CD4-positive, alpha-beta memory T cell (primary cell): ENCODE data around the gene RNF157. TPM values are rescaled to one million over a fixed set of nuclear protein-coding genes. Genes with fewer than 3 reads are reported as not detected.

Source experiments
- CTCF ChIA-PET: fragments of 350-600 bp; sonication (Branson Sonifier 250); formaldehyde crosslinking; loops from one replicate; lab custom pipeline; 2021; ENCODE audit warnings: inconsistent platforms; ENCODE audit not compliant: partially characterized antibody; lab: Charles Lee
- POLR2A ChIA-PET: fragments of 350-600 bp; sonication (Branson Sonifier 250); formaldehyde crosslinking; loops from one replicate; lab custom pipeline; 2021; ENCODE audit not compliant: partially characterized antibody; lab: Charles Lee
- DNase-seq, 5 donors: peaks; one replicate each; pipeline versions ENCODE4 v3.0.0 to v3.0.0-alpha.2; 2020 to 2022; ENCODE audit warnings: mixed read lengths in 1 of 5
- H3K27ac ChIP-seq: one replicate; pipeline ENCODE4 v1.7.0; 2013; ENCODE audit warnings: low read depth, low read length
- H3K27me3 ChIP-seq: 2 replicates; pipeline ENCODE4 v1.7.0; 2013; ENCODE audit warnings: mild to moderate bottlenecking, low read length, moderate library complexity; ENCODE audit not compliant: insufficient read depth
- H3K36me3 ChIP-seq: 2 replicates; pipeline ENCODE4 v1.7.0; 2013; ENCODE audit warnings: mild to moderate bottlenecking, low read length, moderate library complexity; ENCODE audit not compliant: insufficient read depth
- H3K4me1 ChIP-seq: 2 replicates; pipeline ENCODE4 v1.7.0; 2013; ENCODE audit warnings: mild to moderate bottlenecking, low read length, moderate library complexity; ENCODE audit not compliant: insufficient read depth
- H3K4me3 ChIP-seq, 2 donors: one replicate each; pipeline ENCODE4 v1.7.0; 2013; ENCODE audit warnings: low read length in 2 of 2, mild to moderate bottlenecking in 1 of 2
- H3K9me3 ChIP-seq, 2 donors: one replicate each; pipeline ENCODE4 v1.7.0; 2013; ENCODE audit warnings: low read length in 2 of 2, control low read depth in 1 of 2; ENCODE audit not compliant: control insufficient read depth in 1 of 2
- H3K27ac Mint-ChIP-seq, 7 donors: one replicate each; pipeline ENCODE4 v1.8.0; 2020 to 2021; ENCODE audit warnings: mixed read lengths in 7 of 7, mild to moderate bottlenecking in 6 of 7, inconsistent platforms in 3 of 7, moderate library complexity in 3 of 7
- H3K27me3 Mint-ChIP-seq, 2 donors: one replicate each; pipeline ENCODE4 v1.8.0; 2020 to 2021; ENCODE audit warnings: mixed read lengths in 2 of 2
- H3K36me3 Mint-ChIP-seq, 2 donors: one replicate each; pipeline ENCODE4 v1.8.0; 2020 to 2021; ENCODE audit warnings: mixed read lengths in 2 of 2, inconsistent platforms in 1 of 2, mild to moderate bottlenecking in 1 of 2
- H3K4me1 Mint-ChIP-seq, 4 donors: one replicate each; pipeline ENCODE4 v1.8.0; 2020 to 2021; ENCODE audit warnings: mixed read lengths in 4 of 4, mild to moderate bottlenecking in 1 of 4
- H3K4me3 Mint-ChIP-seq, 8 donors: one replicate each; pipeline ENCODE4 v1.8.0; 2020 to 2021; ENCODE audit warnings: mixed read lengths in 8 of 8, mild to moderate bottlenecking in 7 of 8, moderate library complexity in 6 of 8, inconsistent platforms in 3 of 8
- H3K9me3 Mint-ChIP-seq, 8 donors: one replicate each; pipeline ENCODE4 v1.8.0; 2020 to 2021; ENCODE audit warnings: mixed read lengths in 8 of 8, mild to moderate bottlenecking in 5 of 8, inconsistent platforms in 3 of 8, moderate library complexity in 1 of 8
- intact Hi-C: fragments of 100-400 bp; cut with micrococcal nuclease; formaldehyde crosslinking; loops from one replicate; pipeline ENCODE4 v1.15.1; 2023
- polyA plus RNA-seq, 2 donors: library from polyadenylated mRNA; unstranded; fragments of 300-500 nt; fragmentation: Illumina TruSeq; gene quantifications; one replicate each; pipeline ENCODE4 v1.2.3, GENCODE V29; 2021
- total RNA-seq, 2 experiments: library from RNA; stranded (reverse); gene quantifications; one replicate each; pipeline ENCODE4 v1.2.3, GENCODE V29; 2021

The RNF157 gene
- total and polyA plus RNA-seq, 4 experiments from 2014 or later, result 4.0 to 22.5 (median 20.0) TPM

DNA sequence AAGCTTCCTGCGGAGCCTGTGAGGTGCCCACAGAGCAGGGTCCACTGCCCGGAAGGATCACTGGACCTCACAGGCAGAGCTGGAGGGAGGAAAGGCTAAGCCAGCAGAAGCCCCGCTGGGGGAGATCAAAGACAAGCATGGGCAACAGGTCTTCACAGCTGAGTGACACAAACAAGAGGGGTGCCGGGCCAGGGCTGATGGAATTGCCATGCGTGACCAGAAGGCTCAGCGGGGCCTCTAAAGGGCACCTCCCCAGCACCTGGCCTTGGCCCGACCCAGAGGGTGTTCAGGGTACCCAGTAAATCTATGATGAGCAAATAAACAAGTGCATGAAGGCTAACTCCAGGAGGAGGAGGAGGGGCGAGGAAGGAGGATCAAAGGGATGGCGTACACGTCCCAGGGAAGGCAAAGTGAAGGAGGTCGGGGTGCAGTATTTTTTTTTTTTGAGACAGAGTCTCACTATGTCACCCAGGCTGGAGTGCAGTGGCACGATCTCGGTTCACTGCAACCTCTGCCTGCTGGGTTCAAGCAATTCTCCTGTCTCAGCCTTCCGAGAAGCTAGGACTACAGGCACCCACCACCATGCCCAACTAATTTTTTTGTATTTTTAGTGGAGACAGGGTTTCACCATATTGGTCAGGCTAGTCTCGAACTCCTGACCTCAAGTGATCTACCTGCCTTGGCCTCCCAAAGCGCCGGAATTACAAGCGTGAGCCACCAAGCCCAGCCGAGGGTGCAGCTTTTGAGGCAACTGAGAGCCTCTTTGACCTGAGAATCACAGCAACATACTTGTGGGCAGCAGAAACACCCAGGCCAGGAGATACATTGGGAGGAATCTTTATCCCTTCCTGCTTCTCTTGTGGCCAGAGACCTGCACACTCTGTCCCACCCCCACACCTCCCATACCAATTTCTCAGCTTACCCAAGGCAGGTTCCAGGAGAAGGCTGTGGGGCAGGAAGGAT is 120.6 kb downstream of the RNF157 start:
- H3K4me3 ChIP-seq, result no peak overlapping the region
- no peaks in the 10 kb centered on the region for H3K27me3 ChIP-seq
- intact Hi-C loops, result loop anchor here (5.0 kb wide), 1 partner anchor 107 kb away; no protein-coding TSS in a partner anchor
- Mint-ChIP-seq H3K36me3 (no peaks in the 10 kb centered on the region), H3K4me1 (peaks cover 0 to 8% (median 4%) of the 10 kb centered on the region in 4 donors), H3K27ac (peak overlapping the region in 1 of 7 donors; percentile 44), H3K9me3 (no peaks in the 10 kb centered on the region), H3K27me3 (no peaks in the 10 kb centered on the region), H3K4me3 (peak overlapping the region in 1 of 8 donors; percentile 7)
- no peaks in the 10 kb centered on the region for H3K9me3 ChIP-seq
- CTCF ChIA-PET, result interaction anchor here (0.6 to 11.2 kb wide), 13 partner anchors 13 to 518 kb away, joined by 3 to 232 read pairs (median 4); no protein-coding TSS in a partner anchor
- no peak for DNase-seq
- no peak overlapping the region for H3K27ac ChIP-seq
- peaks cover 10% of the 10 kb centered on the region for H3K4me1 ChIP-seq
- no peaks in the 10 kb centered on the region for H3K36me3 ChIP-seq
- POLR2A ChIA-PET, result interaction anchor here (0.5 to 7.9 kb wide), 8 partner anchors 16 to 160 kb away, joined by 3 to 108 read pairs (median 4); partner anchors contain the start of genes EXOC7 and UBALD2

DNA sequence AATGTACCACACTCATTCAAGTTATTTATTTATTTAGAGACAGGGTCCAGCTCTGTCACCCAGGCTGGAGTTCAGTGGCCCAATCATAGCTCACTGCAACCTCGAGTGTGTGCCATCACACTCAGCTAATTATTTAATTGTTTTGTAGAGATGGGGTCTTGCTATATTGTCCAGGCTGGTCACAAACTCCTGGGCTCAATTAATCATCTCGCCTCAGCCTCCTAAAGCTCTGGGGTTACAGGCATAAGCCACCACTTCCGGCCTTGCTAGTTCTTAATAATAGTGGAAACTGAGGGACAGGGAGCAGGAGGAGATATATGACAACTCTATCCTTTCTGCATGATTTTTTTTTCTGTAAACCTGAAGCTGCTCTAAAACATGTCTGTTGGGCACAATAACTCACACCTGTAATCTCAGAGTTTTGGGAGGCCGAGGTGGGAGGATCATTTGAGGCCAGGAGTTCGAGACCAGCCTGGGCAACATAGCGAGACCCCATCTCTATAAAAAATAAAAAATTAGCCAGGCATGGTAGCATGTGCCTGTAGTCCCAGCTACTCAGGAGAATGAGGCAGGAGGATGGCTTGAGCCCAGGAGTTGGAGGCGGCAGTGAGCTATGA is 125.0 kb downstream of the RNF157 start:
- Mint-ChIP-seq H3K4me3 (no peak overlapping the region), H3K9me3 (peaks cover 0 to 5% (median 0%) of the 10 kb centered on the region in 8 donors), H3K4me1 (no peaks in the 10 kb centered on the region), H3K27ac (peak overlapping the region in 1 of 7 donors; percentile 29), H3K27me3 (no peaks in the 10 kb centered on the region), H3K36me3 (no peaks in the 10 kb centered on the region)
- no peak for DNase-seq
- Histone ChIP-seq H3K4me3 (no peak overlapping the region), H3K36me3 (no peaks in the 10 kb centered on the region), H3K4me1 (no peaks in the 10 kb centered on the region), H3K27me3 (no peaks in the 10 kb centered on the region), H3K9me3 (no peaks in the 10 kb centered on the region), H3K27ac (no peak overlapping the region)
- intact Hi-C loops, result no loop called here
- CTCF ChIA-PET, result interaction anchor here (0.7 to 2.9 kb wide), 4 partner anchors 9 to 164 kb away, joined by 3 to 23 read pairs (median 3); no protein-coding TSS in a partner anchor
- POLR2A ChIA-PET, result interaction anchor here (1.1 to 1.9 kb wide), 2 partner anchors 10 to 165 kb away, joined by 3 to 7 read pairs; no protein-coding TSS in a partner anchor

DNA sequence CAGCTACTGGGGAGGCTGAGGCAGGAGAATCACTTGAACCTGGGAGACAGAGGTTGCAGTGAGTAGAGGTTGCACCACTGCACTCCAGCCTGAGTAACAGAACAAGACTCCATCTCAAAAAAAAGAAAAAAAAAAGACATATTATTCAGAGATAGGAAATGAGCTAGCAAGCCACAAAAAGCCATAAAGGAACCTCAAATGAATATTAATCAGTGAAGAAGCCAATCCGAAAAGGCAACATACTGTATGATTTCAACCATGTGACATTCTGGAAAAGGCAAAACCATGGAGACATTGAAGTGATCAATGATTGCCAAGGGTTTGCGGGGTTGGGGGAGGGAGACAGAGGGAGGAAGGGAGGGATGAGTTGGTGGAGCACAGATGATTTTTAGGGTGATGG is 128.3 kb downstream of the RNF157 start:
- H3K27me3 Mint-ChIP-seq, result no peaks in the 10 kb centered on the region
- POLR2A ChIA-PET, result interaction anchor here (1.0 kb wide), 1 partner anchor 159 kb away, joined by 3 read pairs; no protein-coding TSS in a partner anchor

DNA sequence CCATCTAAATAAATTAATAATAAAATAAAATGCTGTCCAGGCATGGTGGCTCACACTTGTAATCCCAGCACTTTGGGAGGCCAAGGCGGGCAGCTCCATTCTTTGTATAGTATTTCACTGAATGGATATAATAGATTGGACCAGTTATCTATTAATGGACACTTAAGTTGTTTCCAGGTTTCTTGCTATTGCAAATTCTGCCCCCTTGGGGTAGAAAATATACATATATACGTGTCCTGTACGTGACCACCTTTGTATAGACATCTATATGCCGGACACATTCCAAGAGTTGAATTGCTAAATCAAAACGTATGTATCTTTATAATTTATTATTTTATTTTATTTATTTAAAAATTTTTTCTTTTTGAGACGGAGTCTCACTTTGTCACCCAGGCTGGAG is 132.8 kb downstream of the RNF157 start:
- no peak overlapping the region for H3K27ac ChIP-seq
- no peaks in the 10 kb centered on the region for H3K9me3 Mint-ChIP-seq
- H3K27me3 Mint-ChIP-seq, result no peaks in the 10 kb centered on the region
- H3K36me3 Mint-ChIP-seq, result peaks cover 0 to 10% of the 10 kb centered on the region in 2 donors
- POLR2A ChIA-PET, result interaction anchor here (0.5 to 0.6 kb wide), 2 partner anchors 54 to 1725 kb away, joined by 3 read pairs; no protein-coding TSS in a partner anchor
- no peaks in the 10 kb centered on the region for H3K27me3 ChIP-seq
- no peak overlapping the region for H3K27ac Mint-ChIP-seq
- intact Hi-C loops, result loop anchor here (1.0 kb wide), 1 partner anchor 93 kb away; no protein-coding TSS in a partner anchor
- no peak overlapping the region for H3K4me3 ChIP-seq
- DNase-seq, result peak in 1 of 5 donors; percentile 20
- H3K4me1 Mint-ChIP-seq, result peaks cover 8 to 25% (median 15%) of the 10 kb centered on the region in 4 donors
- CTCF ChIA-PET, result interaction anchor here (0.9 to 2.5 kb wide), 4 partner anchors 12 to 172 kb away, joined by 3 to 15 read pairs (median 8); no protein-coding TSS in a partner anchor
- H3K9me3 ChIP-seq, result no peaks in the 10 kb centered on the region
- no peaks in the 10 kb centered on the region for H3K36me3 ChIP-seq
- H3K4me3 Mint-ChIP-seq, result no peak overlapping the region
- peaks cover 12% of the 10 kb centered on the region for H3K4me1 ChIP-seq

More for the DNA sequence above, 128.3 kb downstream of the RNF157 start:
- no peak overlapping the region for H3K4me3 ChIP-seq
- no peak overlapping the region for H3K4me3 Mint-ChIP-seq
- H3K36me3 Mint-ChIP-seq, result no peaks in the 10 kb centered on the region
- no peak overlapping the region for H3K27ac Mint-ChIP-seq
- H3K9me3 ChIP-seq, result no peaks in the 10 kb centered on the region
- H3K27me3 ChIP-seq, result no peaks in the 10 kb centered on the region
- no peaks in the 10 kb centered on the region for H3K4me1 Mint-ChIP-seq
- no peaks in the 10 kb centered on the region for H3K4me1 ChIP-seq
- intact Hi-C loops, result no loop called here
- H3K9me3 Mint-ChIP-seq, result peaks cover 0 to 5% (median 0%) of the 10 kb centered on the region in 8 donors
- H3K27ac ChIP-seq, result no peak overlapping the region
- CTCF ChIA-PET, result interaction anchor here (0.6 to 1.8 kb wide), 2 partner anchors 98 to 167 kb away, joined by 4 to 10 read pairs; no protein-coding TSS in a partner anchor
- no peaks in the 10 kb centered on the region for H3K36me3 ChIP-seq
- no peak for DNase-seq

GRCh38 chr17:76106703-76107102 is 133.6 kb downstream of the RNF157 start:
- peaks cover under 1 to 13% of the 10 kb centered on the region in 2 donors for H3K36me3 Mint-ChIP-seq
- peaks cover 20% of the 10 kb centered on the region for H3K4me1 ChIP-seq
- POLR2A ChIA-PET, result no interaction called here
- no peaks in the 10 kb centered on the region for H3K9me3 ChIP-seq
- H3K27ac ChIP-seq, result no peak overlapping the region
- no peaks in the 10 kb centered on the region for H3K27me3 Mint-ChIP-seq
- H3K4me1 Mint-ChIP-seq, result peaks cover 12 to 32% (median 21%) of the 10 kb centered on the region in 4 donors
- H3K9me3 Mint-ChIP-seq, result no peaks in the 10 kb centered on the region
- no peaks in the 10 kb centered on the region for H3K27me3 ChIP-seq
- DNase-seq, result no peak
- peak overlapping the region in 1 of 7 donors; percentile 47 for H3K27ac Mint-ChIP-seq
- H3K4me3 Mint-ChIP-seq, result no peak overlapping the region
- H3K36me3 ChIP-seq, result no peaks in the 10 kb centered on the region
- intact Hi-C loops, result loop anchor here (1.0 kb wide), 1 partner anchor 92 kb away; no protein-coding TSS in a partner anchor
- CTCF ChIA-PET, result interaction anchor here (0.8 to 2.2 kb wide), 5 partner anchors 8 to 173 kb away, joined by 3 to 15 read pairs (median 5); no protein-coding TSS in a partner anchor
- H3K4me3 ChIP-seq, result no peak overlapping the region

- Histone ChIP-seq H3K36me3 (peaks cover 2% of the 10 kb centered on the region), H3K4me3 (no peak overlapping the region), H3K27me3 (no peaks in the 10 kb centered on the region), H3K27ac (no peak overlapping the region), H3K4me1 (peaks cover 27% of the 10 kb centered on the region), H3K9me3 (no peaks in the 10 kb centered on the region)
- Mint-ChIP-seq H3K27me3 (no peaks in the 10 kb centered on the region), H3K4me3 (peak overlapping the region; percentile 15 to 98 (median 68)), H3K9me3 (no peaks in the 10 kb centered on the region), H3K36me3 (peaks cover 10 to 24% of the 10 kb centered on the region in 2 donors), H3K27ac (peak overlapping the region; percentile 17 to 98 (median 74)), H3K4me1 (peaks cover 20 to 43% (median 30%) of the 10 kb centered on the region in 4 donors)
- no peak for DNase-seq
- ChIA-PET POLR2A (interaction anchor here (0.9 to 2.8 kb wide), 6 partner anchors 12 to 75 kb away, joined by 3 to 24 read pairs (median 6); partner anchors contain the start of gene ZACN), CTCF (interaction anchor here (1.0 to 4.7 kb wide), 7 partner anchors 14 to 194 kb away, joined by 3 to 30 read pairs (median 7); no protein-coding TSS in a partner anchor)
- intact Hi-C loops, result no loop called here
These were observed 135.4 kb downstream of the RNF157 start for GRCh38 chr17:76104896-76105231.
